Transverse colon (tissue), 4 donors: ENCODE data around the gene C19orf85. TPM values are rescaled to one million over a fixed set of nuclear protein-coding genes. Genes with fewer than 3 reads are reported as not detected.
A peak's percentile ranks its signal among the peaks of the same experiment; 100 is the strongest.

Experiments
- DNase-seq: peaks from one replicate; pipeline ENCODE4 v3.0.0-alpha.2; 2019
- H3K27ac ChIP-seq, 4 donors: fragments of 200-600 bp; sonication (generic); 2 replicates each; pipeline ENCODE4 v1.5.1; 2016 to 2018; ENCODE audit warnings: inconsistent platforms in 4 of 4
- H3K27me3 ChIP-seq: fragments of 200-600 bp; sonication (generic); 2 replicates; pipeline ENCODE4 v1.5.1; 2017; ENCODE audit warnings: inconsistent platforms
- H3K36me3 ChIP-seq, 4 donors: fragments of 200-600 bp; sonication (generic); 2 replicates each; pipeline ENCODE4 v1.5.1; 2017 to 2019; ENCODE audit warnings: inconsistent platforms in 4 of 4
- H3K4me1 ChIP-seq, 4 donors: fragments of 200-600 bp; sonication (generic); 2 replicates each; pipeline ENCODE4 v1.5.1; 2017 to 2020; ENCODE audit warnings: inconsistent platforms in 4 of 4
- H3K4me3 ChIP-seq, 4 donors: fragments of 200-600 bp; sonication (generic); 1 replicate in 1 of 4; 2 replicates in 3 of 4; pipeline versions ENCODE4 v1.5.1 to v1.6.1; 2017 to 2019; ENCODE audit warnings: inconsistent platforms in 4 of 4
- H3K9me3 ChIP-seq, 2 donors: fragments of 200-600 bp; sonication (generic); 2 replicates each; pipeline ENCODE4 v1.5.1; 2017 to 2019; ENCODE audit warnings: inconsistent platforms in 2 of 2
- EP300 ChIP-seq: sonication (generic); formaldehyde crosslinking; IDR thresholded peaks from one replicate; pipeline ENCODE4 v1.6.1; 2017; ENCODE audit warnings: antibody characterized with exemption, low read depth
- POLR2A ChIP-seq: fragments of 450-650 bp; IDR thresholded peaks from one replicate; pipeline ENCODE4 v1.6.1; 2016; ENCODE audit warnings: antibody characterized with exemption, mild to moderate bottlenecking, moderate library complexity
- POLR2AphosphoS5 ChIP-seq, 3 donors: sonication (generic); formaldehyde crosslinking; IDR thresholded peaks; one replicate each; pipeline ENCODE4 v1.6.1; 2016; ENCODE audit warnings: antibody characterized with exemption in 3 of 3
- WGBS, 2 donors: methylation state at CpG; one replicate each; pipeline ENCODE4 v1.1.5; 2018; ENCODE audit warnings: low coverage in 1 of 2; 5-methylcytosine and 5-hydroxymethylcytosine counted together
- in situ Hi-C, 4 donors: fragments of 200-750 bp; cut with MboI; loops; one replicate each; pipeline versions ENCODE4 v1.15.0 to v1.15.1; 2017; ENCODE audit warnings: low sequenced_read_pairs in 3 of 4, low pct_ligation_motif_present in 1 of 4, low pct_unique_long_range_greater_than_20kb in 1 of 4
- intact Hi-C: fragments of 100-400 bp; cut with DNase I; formaldehyde crosslinking; loops from one replicate; pipeline ENCODE4 v1.15.1; 2023; ENCODE audit warnings: low total_unique reads
- total RNA-seq, 4 donors: library from RNA; depleted of rRNA; stranded (reverse); fragments of >200 nt; gene quantifications; one replicate each; pipeline ENCODE4 v1.1.0, GENCODE V29; 2016
- TF ChIP-seq, protein P1 (sequence below), 5 experiments: fragments of 200-600 bp in 3 of 5; fragments of 450-650 bp in 2 of 5; sonication (generic) in 3 of 5; IDR thresholded peaks; 1 replicate in 2 of 5; 2 replicates in 3 of 5; pipeline ENCODE4 v1.5.1; 2016 to 2017; ENCODE audit warnings: antibody characterized with exemption in 5 of 5, inconsistent platforms in 3 of 5, mild to moderate bottlenecking in 2 of 5, moderate library complexity in 1 of 5

The C19orf85 gene
- total RNA-seq, 4 donors from 2014 or later = not detected

DNA sequence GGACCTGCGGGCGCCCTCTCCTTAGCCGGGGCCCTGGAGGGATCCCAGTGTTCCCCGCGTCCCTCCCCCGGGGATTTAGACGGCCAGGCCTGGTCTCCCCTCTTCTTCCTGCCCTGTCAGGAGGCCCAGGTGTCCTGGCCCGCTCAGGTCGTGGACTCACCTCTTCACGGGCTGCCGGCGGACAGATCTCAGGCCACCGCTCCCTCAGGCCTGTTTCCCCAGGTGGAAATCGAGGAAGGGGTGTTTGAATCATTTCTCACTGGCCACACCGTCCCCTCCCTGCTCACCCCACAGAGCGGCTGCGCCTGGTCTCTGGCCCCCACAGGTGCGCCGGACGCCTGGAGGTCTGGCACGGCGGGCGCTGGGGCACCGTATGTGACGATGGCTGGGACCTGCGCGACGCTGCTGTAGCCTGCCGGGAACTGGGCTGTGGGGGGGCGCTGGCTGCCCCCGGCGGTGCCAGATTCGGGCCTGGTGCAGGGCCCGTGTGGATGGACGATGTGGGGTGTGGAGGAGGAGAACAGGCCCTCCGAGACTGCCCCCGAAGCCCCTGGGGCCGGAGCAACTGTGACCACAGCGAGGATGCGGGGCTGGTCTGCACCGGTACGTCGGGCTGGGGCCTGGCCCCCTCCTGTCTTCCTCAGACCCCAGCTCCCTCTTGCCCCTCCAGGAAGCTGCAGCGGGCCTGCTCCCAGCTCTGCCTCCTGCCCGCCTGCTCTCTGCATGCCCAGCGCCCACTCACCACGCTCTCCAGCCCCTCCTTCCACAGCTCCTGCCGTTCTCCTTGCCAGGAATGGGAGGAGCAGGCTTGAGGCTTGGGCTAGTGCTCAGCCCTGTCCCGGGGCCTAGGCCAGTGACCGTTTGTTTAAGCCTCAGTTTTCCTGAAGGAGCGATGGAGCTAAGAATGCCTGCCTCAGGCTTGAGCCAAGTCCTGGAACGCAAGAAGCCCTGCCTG is 26.2 kb upstream of the C19orf85 start:
- TF ChIP-seq, protein P1, sequence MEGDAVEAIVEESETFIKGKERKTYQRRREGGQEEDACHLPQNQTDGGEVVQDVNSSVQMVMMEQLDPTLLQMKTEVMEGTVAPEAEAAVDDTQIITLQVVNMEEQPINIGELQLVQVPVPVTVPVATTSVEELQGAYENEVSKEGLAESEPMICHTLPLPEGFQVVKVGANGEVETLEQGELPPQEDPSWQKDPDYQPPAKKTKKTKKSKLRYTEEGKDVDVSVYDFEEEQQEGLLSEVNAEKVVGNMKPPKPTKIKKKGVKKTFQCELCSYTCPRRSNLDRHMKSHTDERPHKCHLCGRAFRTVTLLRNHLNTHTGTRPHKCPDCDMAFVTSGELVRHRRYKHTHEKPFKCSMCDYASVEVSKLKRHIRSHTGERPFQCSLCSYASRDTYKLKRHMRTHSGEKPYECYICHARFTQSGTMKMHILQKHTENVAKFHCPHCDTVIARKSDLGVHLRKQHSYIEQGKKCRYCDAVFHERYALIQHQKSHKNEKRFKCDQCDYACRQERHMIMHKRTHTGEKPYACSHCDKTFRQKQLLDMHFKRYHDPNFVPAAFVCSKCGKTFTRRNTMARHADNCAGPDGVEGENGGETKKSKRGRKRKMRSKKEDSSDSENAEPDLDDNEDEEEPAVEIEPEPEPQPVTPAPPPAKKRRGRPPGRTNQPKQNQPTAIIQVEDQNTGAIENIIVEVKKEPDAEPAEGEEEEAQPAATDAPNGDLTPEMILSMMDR (IDR thresholded peaks at IDR 0.05) = no peak
- no peak for TF ChIP-seq EP300
- TF ChIP-seq POLR2AphosphoS5 (IDR thresholded peaks at IDR 0.05) = no peak
- TF ChIP-seq POLR2A = no peak
- 79% methylated on average over 47 of the region's 52 CpGs; no CpG with 5 or more reads in 1 of the 2 donors for WGBS, 2 donors
- peaks cover 18% of the 10 kb centered on the region for H3K27me3 ChIP-seq
- no peaks in the 10 kb centered on the region for H3K36me3 ChIP-seq
- in situ Hi-C loops = loop anchor here in 1 of 4 donors (10.0 kb wide), 1 partner anchor 356 kb away; no protein-coding TSS in a partner anchor
- no peak for DNase-seq
- intact Hi-C loops = no loop called here
- peaks cover 19 to 41% (median 29%) of the 10 kb centered on the region in 4 donors for H3K4me1 ChIP-seq
- no peak overlapping the region for H3K4me3 ChIP-seq
- H3K27ac ChIP-seq = peak overlapping the region; percentile 29 to 94 (median 67)
- no peaks in the 10 kb centered on the region for H3K9me3 ChIP-seq

DNA sequence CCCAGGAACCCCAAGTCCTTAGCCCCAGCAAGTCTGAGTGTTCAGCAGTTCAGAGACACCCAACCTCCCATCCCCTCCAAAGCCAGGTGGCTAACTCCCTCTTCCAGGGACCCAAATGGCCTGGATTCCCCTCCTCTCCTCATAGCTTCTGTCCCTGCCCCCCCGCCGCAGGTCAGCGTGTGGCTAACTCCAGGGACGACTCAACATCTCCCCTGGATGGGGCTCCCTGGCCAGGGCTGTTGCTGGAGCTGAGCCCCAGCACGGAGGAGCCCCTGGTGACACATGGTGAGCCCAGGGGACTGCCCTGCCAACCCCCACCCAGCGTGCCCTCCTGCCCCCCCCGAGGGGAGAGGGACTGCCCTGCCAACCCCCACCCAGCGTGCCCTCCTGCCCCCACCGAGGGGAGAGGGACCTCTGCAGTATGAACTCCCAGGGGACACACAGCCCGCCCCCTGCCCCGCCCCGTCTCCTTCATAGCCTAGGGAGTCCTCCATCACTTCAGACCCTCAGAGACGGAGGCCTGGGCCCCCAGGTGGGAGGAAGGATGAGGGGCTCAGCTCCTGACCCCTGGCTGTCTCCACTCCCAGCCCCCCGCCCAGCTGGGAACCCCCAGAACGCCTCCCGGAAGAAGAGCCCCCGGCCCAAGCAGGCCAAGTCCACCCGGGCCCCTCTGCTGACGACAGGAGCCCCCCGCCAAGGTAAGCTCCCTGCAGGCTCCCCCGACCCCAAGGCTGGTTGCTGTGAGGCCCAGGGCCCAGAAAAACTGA is 25.3 kb upstream of the C19orf85 start:
- Histone ChIP-seq H3K4me3 (peak overlapping the region in 2 of 4 donors; percentile 0 to 16), H3K27ac (peak overlapping the region; percentile 64 to 94 (median 88)), H3K27me3 (peaks cover 22% of the 10 kb centered on the region), H3K4me1 (peaks cover 27 to 50% (median 37%) of the 10 kb centered on the region in 4 donors), H3K9me3 (no peaks in the 10 kb centered on the region), H3K36me3 (no peaks in the 10 kb centered on the region)
- intact Hi-C loops (no loop called here), in situ Hi-C loops (loop anchor here in 1 of 4 donors (10.0 kb wide), 1 partner anchor 355 kb away; no protein-coding TSS in a partner anchor)
- DNase-seq = no peak
- no peak for TF ChIP-seq POLR2AphosphoS5 (IDR thresholded peaks at IDR 0.05)
- no peak for TF ChIP-seq EP300
- WGBS, 2 donors = 47% methylated on average over 5 of the region's 21 CpGs; no CpG with 5 or more reads in 1 of the 2 donors

DNA sequence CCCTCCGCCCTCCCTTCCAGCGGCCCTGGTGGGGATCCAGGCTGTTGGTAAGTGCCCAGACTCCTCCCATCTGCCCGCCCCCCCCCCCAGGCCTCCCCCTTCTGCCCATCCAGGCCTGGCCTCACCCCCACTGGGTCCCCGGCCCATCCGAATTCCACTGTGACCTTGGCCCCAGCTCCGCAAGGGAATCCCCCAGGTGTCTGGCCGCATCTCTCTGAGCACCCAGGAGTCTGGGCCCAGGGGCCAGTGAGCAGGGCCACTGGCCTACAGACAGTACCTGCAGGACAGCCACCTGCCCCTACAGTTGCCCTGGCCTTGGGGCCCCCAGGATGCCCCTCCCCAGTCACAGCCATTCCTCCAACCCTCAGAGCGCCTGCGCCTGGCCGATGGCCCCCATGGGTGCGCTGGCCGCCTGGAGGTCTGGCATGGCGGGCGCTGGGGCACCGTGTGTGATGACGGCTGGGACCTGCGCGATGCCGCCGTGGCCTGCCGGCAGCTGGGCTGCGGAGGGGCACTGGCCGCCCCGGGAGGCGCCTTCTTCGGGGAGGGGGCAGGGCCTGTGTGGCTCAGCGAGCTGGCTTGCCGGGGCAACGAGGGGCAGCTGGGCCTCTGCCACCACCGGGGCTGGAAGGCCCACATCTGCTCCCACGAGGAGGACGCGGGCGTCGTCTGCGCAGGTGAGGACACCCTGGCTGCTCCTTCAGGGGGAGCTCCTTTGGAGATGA is 24.6 kb upstream of the C19orf85 start:
- Histone ChIP-seq H3K27ac (peak overlapping the region; percentile 64 to 94 (median 88)), H3K27me3 (peaks cover 28% of the 10 kb centered on the region), H3K9me3 (no peaks in the 10 kb centered on the region), H3K4me3 (peak overlapping the region in 2 of 4 donors; percentile 0 to 16), H3K36me3 (no peaks in the 10 kb centered on the region), H3K4me1 (peaks cover 35 to 57% (median 43%) of the 10 kb centered on the region in 4 donors)
- no peak for DNase-seq
- 66% methylated on average over 33 of the region's 36 CpGs; no CpG with 5 or more reads in 1 of the 2 donors for WGBS, 2 donors
- in situ Hi-C loops (no loop called here), intact Hi-C loops (no loop called here)
- TF ChIP-seq POLR2AphosphoS5 (IDR thresholded peaks at IDR 0.05) (no peak), EP300 (no peak), POLR2A (no peak)
- TF ChIP-seq, protein P1 (IDR thresholded peaks at IDR 0.05) = no peak

DNA sequence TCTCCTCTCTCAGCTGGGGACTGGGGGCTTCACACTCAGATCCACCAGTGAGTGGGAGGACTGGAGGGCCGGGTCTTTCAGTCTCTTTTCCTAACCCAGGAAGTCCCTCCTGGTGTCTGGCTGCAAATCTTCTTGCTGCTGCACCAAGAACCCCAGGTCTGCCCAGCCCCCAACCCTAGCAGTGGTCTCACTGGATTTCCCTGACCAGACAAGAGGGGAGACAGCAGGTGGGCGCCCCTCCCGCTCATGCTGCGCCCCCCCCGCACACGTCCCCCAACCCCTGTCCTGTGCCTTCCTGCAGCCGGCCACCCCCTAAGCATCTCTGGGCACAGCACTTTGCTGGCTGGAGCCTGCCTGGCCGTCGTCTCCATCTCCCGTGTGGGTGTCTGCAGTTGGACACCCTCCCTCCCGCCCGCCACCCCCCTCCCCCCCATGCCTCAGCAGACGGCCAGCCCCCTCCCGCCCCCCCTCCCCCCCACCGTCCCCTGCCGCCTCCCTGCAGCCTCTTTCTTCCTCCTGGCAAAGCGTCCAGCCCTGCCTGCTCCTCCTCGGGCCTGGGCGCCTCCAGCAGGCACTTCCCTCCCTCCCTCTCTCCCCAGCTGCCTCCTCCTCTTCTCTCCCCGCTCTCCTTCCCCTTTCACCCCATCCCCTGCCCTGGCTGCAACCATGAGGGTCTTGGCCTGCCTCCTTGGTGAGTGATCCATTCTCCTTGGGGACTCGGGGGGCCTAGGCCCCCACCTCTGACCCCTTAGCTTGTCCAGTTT is 23.6 kb upstream of the C19orf85 start, which contains the start of gene SSC5D:
TSS of gene SSC5D (plus strand) at position 513 of the 764 bp plus-strand sequence. CDS start at position 667, 154 bp downstream.
- H3K27ac ChIP-seq = peak within 1 kb of the TSS; percentile 82 to 94 (median 88)
- H3K9me3 ChIP-seq = no peaks in the 10 kb centered on the region
- peak within 1 kb of the TSS in 3 of 4 donors; percentile 0 to 22 (median 16) for H3K4me3 ChIP-seq
- WGBS, 2 donors = 20 to 43% methylated on average over 1 to 16 of the region's 21 CpGs
- TF ChIP-seq, protein P1 (IDR thresholded peaks at IDR 0.05) = no peak
- no peak for TF ChIP-seq EP300
- TF ChIP-seq POLR2AphosphoS5 (IDR thresholded peaks at IDR 0.05) = no peak
- TF ChIP-seq POLR2A = no peak
- peaks cover 22% of the 10 kb centered on the region for H3K27me3 ChIP-seq
- intact Hi-C loops (no loop called here), in situ Hi-C loops (no loop called here)
- DNase-seq = no peak
- peaks cover 36 to 60% (median 47%) of the 10 kb centered on the region in 4 donors for H3K4me1 ChIP-seq
- no peaks in the 10 kb centered on the region for H3K36me3 ChIP-seq
